Esophagus squamous epithelium (tissue), 5 donors: ENCODE data around the gene RBM23. TPM values are rescaled to one million over a fixed set of nuclear protein-coding genes. Genes with fewer than 3 reads are reported as not detected.

Experiments used
- DNase-seq: peaks from one replicate; lab custom pipeline; 2025; lab: John Stamatoyannopoulos, UW
- H3K27ac ChIP-seq, 4 donors: fragments of 200-600 bp; sonication (generic); one replicate each; pipeline ENCODE4 v1.5.1; 2016 to 2019; ENCODE audit warnings: mild to moderate bottlenecking in 1 of 4
- H3K27me3 ChIP-seq, 4 donors: fragments of 200-600 bp; sonication (generic); 1 replicate in 3 of 4; 2 replicates in 1 of 4; pipeline versions ENCODE4 v1.5.1 to v1.6.0; 2017 to 2021; ENCODE audit warnings: antibody characterized with exemption in 1 of 4
- H3K36me3 ChIP-seq, 3 donors: fragments of 200-600 bp; sonication (generic); one replicate each; pipeline ENCODE4 v1.5.1; 2016 to 2019
- H3K4me1 ChIP-seq, 3 donors: fragments of 200-600 bp; sonication (generic); one replicate each; pipeline ENCODE4 v1.5.1; 2017 to 2019
- H3K4me3 ChIP-seq, 4 donors: fragments of 200-600 bp; sonication (generic); 1 replicate in 3 of 4; 2 replicates in 1 of 4; pipeline ENCODE4 v1.5.1; 2016 to 2019; ENCODE audit warnings: mild to moderate bottlenecking in 2 of 4, moderate library complexity in 1 of 4
- H3K9me3 ChIP-seq, 3 donors: fragments of 200-600 bp; sonication (generic); one replicate each; pipeline ENCODE4 v1.5.1; 2016 to 2019
- CTCF ChIP-seq, 6 experiments: fragments of 450-650 bp in 4 of 6; fragments of 200-600 bp in 2 of 6; sonication (generic) in 2 of 6; IDR thresholded peaks; one replicate each; pipeline ENCODE4 v1.5.1; 2016 to 2019; ENCODE audit warnings: antibody characterized with exemption in 6 of 6, mild to moderate bottlenecking in 4 of 6, moderate library complexity in 4 of 6
- POLR2A ChIP-seq, 4 donors: fragments of 450-650 bp; IDR thresholded peaks; one replicate each; pipeline ENCODE4 v1.6.1; 2017; ENCODE audit warnings: antibody characterized with exemption in 4 of 4, mild to moderate bottlenecking in 4 of 4, moderate library complexity in 3 of 4
- WGBS, 2 donors: methylation state at CpG; one replicate each; pipeline ENCODE4 v1.1.5; 2018; 5-methylcytosine and 5-hydroxymethylcytosine counted together
- intact Hi-C: fragments of 100-400 bp; cut with DNase I; formaldehyde crosslinking; loops from one replicate; pipeline ENCODE4 v1.15.0; 2022
- total RNA-seq, 4 donors: library from RNA; depleted of rRNA; stranded (reverse); fragments of >200 nt; gene quantifications; one replicate each; pipeline ENCODE4 v1.1.0, GENCODE V29; 2016
- donor health status: DM: yes; HTN: yes; CAD: no.

Gene RBM23
- total RNA-seq, 4 donors from 2014 or later: 40.0 to 101 (median 58.9) TPM

GRCh38 chr14:22935156-22935555 is 16.2 kb upstream of the RBM23 start:
- TF ChIP-seq POLR2A (IDR thresholded peaks at IDR 0.05) (no peak), CTCF (IDR thresholded peaks at IDR 0.05) (no peak)
- DNase-seq: no peak
- peaks cover 4 to 15% (median 6%) of the 10 kb centered on the region in 3 donors for H3K4me1 ChIP-seq
- no peak overlapping the region for H3K27ac ChIP-seq
- no peaks in the 10 kb centered on the region for H3K27me3 ChIP-seq
- WGBS, 2 donors: 87 to 91% methylated on average over 1 of the region's 1 CpG
- H3K4me3 ChIP-seq: no peak overlapping the region
- peaks cover 0 to 11% (median 0%) of the 10 kb centered on the region in 3 donors for H3K36me3 ChIP-seq
- intact Hi-C loops: no loop called here
- H3K9me3 ChIP-seq: no peaks in the 10 kb centered on the region

GRCh38 chr14:22932146-22932545 is 13.2 kb upstream of the RBM23 start:
- WGBS, 2 donors: 74 to 87% methylated on average over 3 of the region's 3 CpGs
- TF ChIP-seq POLR2A (IDR thresholded peaks at IDR 0.05) (no peak), CTCF (IDR thresholded peaks at IDR 0.05) (no peak)
- peaks cover 0 to 4% (median 0%) of the 10 kb centered on the region in 3 donors for H3K36me3 ChIP-seq
- H3K27ac ChIP-seq: no peak overlapping the region
- H3K4me1 ChIP-seq: peaks cover 20 to 37% (median 22%) of the 10 kb centered on the region in 3 donors
- H3K9me3 ChIP-seq: no peaks in the 10 kb centered on the region
- no peak overlapping the region for H3K4me3 ChIP-seq
- intact Hi-C loops: loop anchor here (5.0 kb wide), 1 partner anchor 45 kb away; no protein-coding TSS in a partner anchor
- no peak for DNase-seq
- H3K27me3 ChIP-seq: no peaks in the 10 kb centered on the region

GRCh38 chr14:22929961-22930364 is 11.0 kb upstream of the RBM23 start:
- WGBS, 2 donors: 3 to 13% methylated on average over 2 of the region's 2 CpGs
- H3K4me1 ChIP-seq: peaks cover 20 to 51% (median 22%) of the 10 kb centered on the region in 3 donors
- intact Hi-C loops: loop anchor here (5.0 kb wide), 1 partner anchor 47 kb away; no protein-coding TSS in a partner anchor
- H3K4me3 ChIP-seq: peak overlapping the region; percentile 24 to 97 (median 90)
- H3K27ac ChIP-seq: peak overlapping the region; percentile 82 to 97 (median 92)
- no peaks in the 10 kb centered on the region for H3K27me3 ChIP-seq
- H3K36me3 ChIP-seq: peaks cover 4 to 24% (median 14%) of the 10 kb centered on the region in 3 donors
- TF ChIP-seq CTCF (IDR thresholded peaks at IDR 0.05): no peak
- TF ChIP-seq POLR2A (IDR thresholded peaks at IDR 0.05): no peak
- H3K9me3 ChIP-seq: no peaks in the 10 kb centered on the region
- DNase-seq: no peak

GRCh38 chr14:22929104-22929960 is 10.4 kb upstream of the RBM23 start, which contains the start of gene PRMT5:
Gene PRMT5 (minus strand): TSS chr14:22929376. CDS start chr14:22929361, 15 bp downstream.
- TF ChIP-seq POLR2A (IDR thresholded peaks at IDR 0.05): peak in 3 of 4 donors; percentile 68 to 86 (median 68)
- peak in 3 of 6 experiments; percentile 5 to 19 (median 6) for TF ChIP-seq CTCF (IDR thresholded peaks at IDR 0.05)
- H3K36me3 ChIP-seq: peaks cover 9 to 31% (median 20%) of the 10 kb centered on the region in 3 donors
- peak; percentile 92 for DNase-seq
- H3K27me3 ChIP-seq: no peaks in the 10 kb centered on the region
- WGBS, 2 donors: 0% methylated on average over 23 to 31 of the region's 51 CpGs
- intact Hi-C loops: no loop called here
- peaks cover 20 to 51% (median 22%) of the 10 kb centered on the region in 3 donors for H3K4me1 ChIP-seq
- H3K27ac ChIP-seq: peak within 1 kb of the TSS; percentile 95 to 97 (median 96)
- H3K4me3 ChIP-seq: peak within 1 kb of the TSS; percentile 88 to 97 (median 92)
- no peaks in the 10 kb centered on the region for H3K9me3 ChIP-seq
